Activated gamma-delta T cell (primary cell): ENCODE data around the gene GAB1.

ENCODE experiments used
- DNase-seq: peaks from one replicate; lab custom pipeline; 2025; lab: John Stamatoyannopoulos, UW

The GAB1 gene

GRCh38 chr4:143358923-143359643 lies 22.4 kb downstream of the GAB1 start:
- DNase-seq = no peak

GRCh38 chr4:143359644-143360193 lies 23.0 kb downstream of the GAB1 start:
- DNase-seq = no peak

GRCh38 chr4:143360838-143361625 lies 24.4 kb downstream of the GAB1 start:
- no peak for DNase-seq

DNA sequence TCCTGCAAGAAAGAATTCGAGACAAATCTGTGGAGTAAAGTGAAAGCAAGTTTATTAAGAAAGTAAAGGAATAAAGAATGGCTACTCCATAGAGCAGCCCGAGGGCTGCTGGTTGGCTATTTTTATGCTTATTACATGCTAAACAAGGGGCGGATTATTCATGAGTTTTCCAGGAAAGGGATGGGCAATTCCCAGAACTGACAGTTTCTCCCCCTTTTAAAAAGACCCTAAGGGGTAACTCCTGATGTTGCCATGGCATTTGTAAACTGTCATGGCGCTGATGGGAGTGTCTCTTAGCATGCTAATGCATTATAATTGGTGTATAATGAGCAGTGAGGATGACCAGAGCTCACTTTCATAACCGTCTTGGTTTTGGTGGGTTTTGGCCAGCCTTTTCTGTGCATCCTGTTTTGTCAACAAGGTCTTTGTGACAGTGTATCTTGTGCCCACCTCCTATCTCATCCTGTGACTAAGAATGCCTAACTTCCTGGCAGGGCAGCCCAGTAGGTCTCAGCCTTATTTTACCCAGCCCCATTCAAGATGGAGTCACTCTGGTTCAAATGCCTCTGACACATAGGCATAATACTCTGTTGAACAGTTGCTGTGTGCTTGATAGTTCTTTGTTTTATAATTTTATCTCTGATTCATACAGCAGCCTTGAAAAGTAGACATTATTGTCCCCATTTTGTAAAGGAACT lies 25.8 kb downstream of the GAB1 start:
- DNase-seq = no peak

DNA sequence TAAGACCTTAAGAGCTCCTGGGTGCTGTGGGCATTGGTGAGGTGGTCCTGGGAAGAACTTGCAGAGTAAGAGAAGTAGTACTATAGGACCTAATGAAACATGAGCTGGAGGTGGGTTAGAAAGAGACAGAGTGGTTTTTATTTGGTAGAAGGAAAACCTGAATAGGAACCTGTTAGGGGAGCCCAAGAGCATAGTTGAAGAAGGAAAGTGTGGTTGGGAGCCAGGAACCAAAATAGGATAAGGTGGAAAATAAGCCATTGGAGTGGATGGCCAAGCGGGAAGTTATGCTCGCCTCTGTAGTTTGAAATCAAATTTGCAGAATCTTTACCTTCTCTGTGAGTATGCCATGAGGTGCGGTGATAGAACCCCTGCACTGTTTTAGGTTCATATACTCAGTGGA lies 26.7 kb downstream of the GAB1 start:
- DNase-seq = no peak

- no peak for DNase-seq
Measured at GRCh38 chr4:143364063-143364462, 27.4 kb downstream of the GAB1 start.

DNA sequence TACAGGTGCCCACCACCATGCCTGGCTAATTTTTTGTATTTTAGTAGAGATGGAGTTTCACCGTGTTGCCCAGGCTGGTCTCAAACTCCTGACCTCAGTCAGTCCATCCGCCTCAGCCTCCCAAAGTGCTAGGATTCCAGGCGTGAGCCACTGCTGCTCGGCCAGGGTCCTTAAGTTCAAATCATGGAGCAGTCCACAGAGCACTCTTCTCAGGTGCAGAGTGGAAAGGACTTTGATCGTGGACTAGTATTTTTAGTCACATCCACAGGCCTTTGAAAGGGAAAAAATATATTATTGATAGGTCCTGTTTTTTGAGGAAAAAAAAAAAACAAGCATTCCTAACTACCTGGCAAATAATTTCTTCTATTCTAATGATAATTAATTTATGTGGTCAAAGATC lies 31.2 kb downstream of the GAB1 start:
- DNase-seq = no peak

GRCh38 chr4:143369552-143369951 lies 32.9 kb downstream of the GAB1 start:
- no peak for DNase-seq

- no peak for DNase-seq
Measured at GRCh38 chr4:143372093-143372915, 35.6 kb downstream of the GAB1 start.

DNA sequence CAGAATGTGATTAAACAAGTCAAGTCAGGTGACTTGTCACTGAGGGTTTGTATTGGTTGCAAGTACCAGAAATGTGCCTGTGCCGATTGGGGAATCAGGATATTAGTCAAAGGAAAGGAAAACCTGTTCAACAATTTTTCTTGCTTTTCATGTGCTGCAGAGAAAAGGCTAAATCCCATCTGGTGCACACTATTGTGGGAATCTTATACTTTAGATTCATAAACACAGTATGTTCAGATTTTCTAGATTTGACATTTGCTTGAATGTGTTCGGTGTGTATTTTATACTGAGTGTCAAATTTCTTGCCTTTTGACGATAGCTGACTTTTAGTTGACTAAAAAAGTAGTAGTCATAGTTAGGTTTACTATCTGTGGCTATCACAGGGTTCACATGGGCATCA lies 37.6 kb downstream of the GAB1 start:
- DNase-seq = no peak

DNA sequence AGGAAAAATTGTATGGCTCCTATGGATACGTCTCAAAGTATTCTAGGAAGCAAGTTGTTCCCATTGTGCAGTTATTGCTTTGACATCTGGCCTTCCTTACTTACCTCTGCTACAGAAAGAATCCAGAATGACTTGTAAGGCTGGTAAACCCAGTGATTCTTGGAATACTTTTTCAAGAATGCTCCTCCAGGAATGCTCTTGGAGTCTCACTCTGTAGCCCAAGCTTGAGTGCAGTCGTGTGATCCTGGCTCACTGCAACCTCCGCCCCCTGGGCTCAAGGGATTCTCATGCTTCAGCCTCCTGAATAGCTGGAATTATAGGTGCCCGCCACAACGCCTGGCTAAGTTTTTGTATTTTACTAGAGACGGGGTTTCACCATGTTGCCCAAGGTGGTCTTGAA lies 38.1 kb downstream of the GAB1 start:
- no peak for DNase-seq

- DNase-seq = no peak
Measured at GRCh38 chr4:143375326-143376073, 38.8 kb downstream of the GAB1 start.

- DNase-seq = no peak
Measured at GRCh38 chr4:143377611-143378099, 41.0 kb downstream of the GAB1 start.

DNA sequence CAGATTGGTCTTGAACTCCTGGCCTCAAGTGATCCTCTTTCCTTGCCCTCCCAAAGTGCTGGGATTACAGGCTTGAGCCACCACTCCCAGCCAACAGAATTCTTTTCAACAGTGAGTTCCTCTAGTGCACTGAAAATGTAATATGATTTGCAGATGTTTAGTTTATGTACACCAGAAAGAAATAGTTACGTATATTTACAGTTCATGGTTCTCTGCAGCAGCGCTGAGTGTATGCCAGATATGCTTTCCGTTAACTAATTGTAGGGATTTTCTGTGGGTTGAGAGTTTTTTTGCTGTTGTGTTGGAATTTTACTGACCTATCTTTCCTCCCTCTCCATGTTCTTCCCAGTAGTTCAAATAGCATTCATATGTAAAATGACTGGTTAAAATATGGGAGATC lies 44.0 kb downstream of the GAB1 start:
- DNase-seq = no peak

GRCh38 chr4:143381189-143382118 lies 44.8 kb downstream of the GAB1 start:
- DNase-seq = no peak

- no peak for DNase-seq
Measured at GRCh38 chr4:143382596-143382995, 45.9 kb downstream of the GAB1 start.

DNA sequence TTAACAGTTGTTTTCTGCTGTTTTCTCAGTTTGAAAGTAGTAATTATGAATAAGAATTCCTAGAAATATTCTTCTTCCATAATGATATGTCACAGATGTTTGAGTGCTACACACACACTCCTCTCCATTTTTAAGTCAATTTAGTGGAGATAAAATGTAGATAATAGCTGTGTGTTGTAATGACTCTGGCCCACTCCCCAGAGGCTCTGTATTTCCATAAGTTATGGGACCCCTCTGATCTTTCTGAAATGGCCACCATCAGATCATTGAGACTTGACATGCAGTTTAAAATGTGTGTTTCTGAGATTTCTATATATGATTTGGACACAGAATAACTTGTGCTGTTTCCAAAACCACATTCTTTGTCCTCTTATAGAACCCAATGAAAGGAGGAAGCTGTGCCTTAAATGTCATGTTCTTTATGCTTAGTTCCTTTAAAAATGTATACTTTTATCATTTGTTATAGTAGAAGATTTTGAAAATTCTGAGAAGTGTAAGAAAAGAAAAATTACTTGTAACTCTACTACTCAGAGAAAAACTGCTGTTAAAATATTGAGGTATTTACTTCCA lies 46.4 kb downstream of the GAB1 start:
- no peak for DNase-seq

- no peak for DNase-seq
Measured at GRCh38 chr4:143384381-143384994, 47.8 kb downstream of the GAB1 start.

DNA sequence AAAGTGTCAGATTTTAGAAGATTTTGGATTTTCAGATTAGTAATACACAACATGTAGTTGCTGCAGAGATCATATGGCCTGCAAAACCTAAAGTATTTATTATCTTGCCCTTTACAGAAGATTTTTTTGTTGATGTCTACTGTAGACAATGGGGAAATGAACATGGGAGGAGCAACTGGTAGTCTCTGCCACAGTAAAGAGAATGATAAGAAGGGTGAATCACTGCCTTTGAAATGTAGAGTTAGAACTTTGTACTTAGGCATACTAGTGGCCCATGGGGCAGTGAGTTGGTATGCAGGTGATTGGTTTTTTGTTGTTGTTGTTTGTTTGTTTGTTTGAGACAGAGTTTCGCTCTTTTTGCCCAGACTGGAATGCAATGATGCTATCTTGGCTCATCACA lies 50.1 kb downstream of the GAB1 start:
- DNase-seq = no peak
